HEK293 (cell line): Measurements from ENCODE around the gene GALNS.

ENCODE experiments used
- AEBP2 ChIP-seq: fragments of 450-650 bp; formaldehyde crosslinking; IDR thresholded peaks from 2 replicates; pipeline ENCODE4 v1.5.1; 2016; ENCODE audit warnings: missing biosample characterization, missing genetic modification characterization, borderline replicate concordance
- OVOL3 ChIP-seq: fragments of 450-650 bp; formaldehyde crosslinking; IDR thresholded peaks from 2 replicates; pipeline ENCODE4 v1.5.1; 2016; ENCODE audit warnings: missing biosample characterization, missing genetic modification characterization
- PATZ1 ChIP-seq: fragments of 450-650 bp; formaldehyde crosslinking; IDR thresholded peaks from 2 replicates; pipeline ENCODE4 v1.5.1; 2016; ENCODE audit warnings: missing biosample characterization, missing genetic modification characterization
- PRDM2 ChIP-seq: fragments of 450-650 bp; formaldehyde crosslinking; IDR thresholded peaks from 2 replicates; pipeline ENCODE4 v1.5.1; 2016; ENCODE audit warnings: missing biosample characterization, missing genetic modification characterization, borderline replicate concordance
- REPIN1 ChIP-seq: fragments of 450-650 bp; formaldehyde crosslinking; IDR thresholded peaks from 2 replicates; pipeline ENCODE4 v1.5.1; 2017; ENCODE audit warnings: missing biosample characterization, missing genetic modification characterization, low read depth
- SP3 ChIP-seq: fragments of 450-650 bp; formaldehyde crosslinking; IDR thresholded peaks from 2 replicates; pipeline ENCODE4 v1.5.1; 2016; ENCODE audit warnings: missing biosample characterization, missing genetic modification characterization
- ZBTB17 ChIP-seq: fragments of 450-650 bp; formaldehyde crosslinking; IDR thresholded peaks from 2 replicates; pipeline ENCODE4 v1.5.1; 2016; ENCODE audit warnings: missing biosample characterization, missing genetic modification characterization
- ZBTB6 ChIP-seq: fragments of 450-650 bp; formaldehyde crosslinking; IDR thresholded peaks from 2 replicates; pipeline ENCODE4 v1.5.1; 2017; ENCODE audit warnings: missing biosample characterization, missing genetic modification characterization
- ZFP37 ChIP-seq: fragments of 450-650 bp; formaldehyde crosslinking; IDR thresholded peaks from 2 replicates; pipeline ENCODE4 v1.5.1; 2016; ENCODE audit warnings: missing biosample characterization, missing genetic modification characterization
- ZNF146 ChIP-seq: fragments of 450-650 bp; formaldehyde crosslinking; IDR thresholded peaks from 2 replicates; pipeline ENCODE4 v1.5.1; 2016; ENCODE audit warnings: missing biosample characterization, missing genetic modification characterization
- ZNF561 ChIP-seq: fragments of 450-650 bp; IDR thresholded peaks from 2 replicates; pipeline ENCODE4 v1.5.1; 2018; ENCODE audit warnings: missing biosample characterization, missing genetic modification characterization, borderline replicate concordance
- ZNF660 ChIP-seq: fragments of 450-650 bp; IDR thresholded peaks from 2 replicates; pipeline ENCODE4 v1.5.1; 2018; ENCODE audit warnings: missing biosample characterization, mild to moderate bottlenecking, missing genetic modification characterization
- ZSCAN5A ChIP-seq: fragments of 450-650 bp; formaldehyde crosslinking; IDR thresholded peaks from 2 replicates; pipeline ENCODE4 v1.5.1; 2016; ENCODE audit warnings: missing biosample characterization, missing genetic modification characterization

GALNS gene

GRCh38 chr16:88810166-88810911, 46.4 kb downstream of the GALNS start (continued):
- TF ChIP-seq OVOL3 (tag by site-specific recombination) (no peak), ZBTB6 (no peak; the same call in 1 of the 2 replicates), REPIN1 (tag by site-specific recombination) (peak; percentile 74; the same call in 1 of the 2 replicates), ZNF146 (tag by site-specific recombination) (peak; percentile 48), SP3 (tag by site-specific recombination) (no peak), ZSCAN5A (no peak), AEBP2 (tag by site-specific recombination) (no peak), PATZ1 (peak; percentile 61), PRDM2 (0 out of 2 replicates have a peak, but pooled peaks have one; percentile 67), ZFP37 (tag by site-specific recombination) (peak; percentile 32; the same call in 1 of the 2 replicates), ZNF561 (tag by site-specific recombination) (no peak), ZBTB17 (tag by site-specific recombination) (0 out of 2 replicates have a peak, but pooled peaks have one; percentile 2), ZNF660 (tag by site-specific recombination) (0 out of 2 replicates have a peak, but pooled peaks have one; percentile 12)
